HepG2 (cell line): ENCODE results near the gene FAM111A. TPM values are rescaled to one million over a fixed set of nuclear protein-coding genes. Genes with fewer than 3 reads are reported as not detected.

Experiments used
- EEA1 ChIP-seq: sonication (generic); formaldehyde crosslinking; IDR thresholded peaks from 2 replicates; pipeline ENCODE4 v1.5.1; 2020; ENCODE audit warnings: mild to moderate bottlenecking, missing genetic modification reagents, borderline replicate concordance
- MED13 ChIP-seq: sonication (generic); formaldehyde crosslinking; IDR thresholded peaks from 2 replicates; pipeline ENCODE4 v1.5.0; 2020; ENCODE audit warnings: missing genetic modification reagents
- MED8 ChIP-seq: sonication (generic); formaldehyde crosslinking; IDR thresholded peaks from 2 replicates; pipeline ENCODE4 v1.8.1; 2023; ENCODE audit warnings: mild to moderate bottlenecking, missing genetic modification reagents; ENCODE audit not compliant: insufficient replicate concordance
- NFIB ChIP-seq: sonication (generic); formaldehyde crosslinking; IDR thresholded peaks from 2 replicates; pipeline ENCODE4 v1.9.0; 2021; ENCODE audit warnings: missing genetic modification reagents, mild to moderate bottlenecking, borderline replicate concordance
- STAT5B ChIP-seq: sonication (generic); formaldehyde crosslinking; IDR thresholded peaks from 2 replicates; pipeline ENCODE4 v1.4.0; 2020; ENCODE audit warnings: missing genetic modification reagents
- TARDBP ChIP-seq: sonication (generic); formaldehyde crosslinking; IDR thresholded peaks from 2 replicates; pipeline ENCODE4 v1.8.0; 2022; ENCODE audit warnings: mild to moderate bottlenecking, missing genetic modification reagents
- TBP ChIP-seq: sonication (generic); formaldehyde crosslinking; IDR thresholded peaks from 2 replicates; pipeline ENCODE4 v1.5.0; 2020; ENCODE audit warnings: missing genetic modification reagents
- TEAD3 ChIP-seq: optimal IDR thresholded peaks from 2 replicates; pipeline ENCODE3; 2016; ENCODE audit warnings: borderline replicate concordance
- ZKSCAN5 ChIP-seq: sonication (generic); formaldehyde crosslinking; IDR thresholded peaks from 2 replicates; pipeline ENCODE4 v1.5.1; 2020; ENCODE audit warnings: mild to moderate bottlenecking, missing genetic modification reagents
- ZNF331 ChIP-seq: sonication (generic); formaldehyde crosslinking; IDR thresholded peaks from 2 replicates; pipeline ENCODE4 v1.4.0; 2020; ENCODE audit warnings: missing genetic modification reagents
- ZNF530 ChIP-seq: sonication (generic); formaldehyde crosslinking; IDR thresholded peaks from 2 replicates; pipeline ENCODE4 v1.5.0; 2020; ENCODE audit warnings: low read depth, mild to moderate bottlenecking, missing genetic modification reagents
- ZNF570 ChIP-seq: sonication (generic); formaldehyde crosslinking; IDR thresholded peaks from 2 replicates; pipeline ENCODE4 v1.4.0; 2020; ENCODE audit warnings: mild to moderate bottlenecking, missing genetic modification reagents, borderline replicate concordance
- ZNF619 ChIP-seq: sonication (generic); formaldehyde crosslinking; IDR thresholded peaks from 2 replicates; pipeline ENCODE4 v1.4.0; 2020; ENCODE audit warnings: mild to moderate bottlenecking, missing genetic modification reagents
- ZNF782 ChIP-seq: sonication (generic); formaldehyde crosslinking; IDR thresholded peaks from 2 replicates; pipeline ENCODE4 v1.4.0; 2020; ENCODE audit warnings: missing genetic modification reagents, mild to moderate bottlenecking, borderline replicate concordance
- ZSCAN20 ChIP-seq: sonication (generic); formaldehyde crosslinking; IDR thresholded peaks from 2 replicates; pipeline ENCODE4 v1.4.0; 2020; ENCODE audit warnings: missing genetic modification reagents, mild to moderate bottlenecking, borderline replicate concordance
- polyA plus RNA-seq, 8 experiments: library from polyadenylated mRNA; depleted of rRNA in 3 of 8; stranded (reverse) in 7 of 8; unstranded in 1 of 8; fragments of >200 nt; fragmentation: Illumina TruSeq in 4 of 8; extraction: Trizol in 4 of 8; gene quantifications; 2 replicates each; pipeline versions ENCODE4 v1.2.1 to v1.2.3, GENCODE V29; 2011 to 2016; ENCODE audit warnings: low read depth in 4 of 8, missing spikeins in 1 of 8, mixed read lengths in 1 of 8; ENCODE audit not compliant: insufficient read depth in 1 of 8
- total RNA-seq, 5 experiments: library from RNA; depleted of rRNA; stranded (reverse); fragments of >200 nt; fragmentation: Illumina TruSeq; extraction: Trizol; gene quantifications; 2 replicates each; pipeline ENCODE4 v1.2.3, GENCODE V29; 2016; ENCODE audit warnings: low read depth in 1 of 5
- TF ChIP-seq, protein P1 (sequence below): sonication (generic); formaldehyde crosslinking; IDR thresholded peaks from 2 replicates; pipeline ENCODE4 v1.9.0; 2021; ENCODE audit warnings: missing genetic modification reagents, borderline replicate concordance
- TF ChIP-seq, protein P2 (sequence below): sonication (generic); formaldehyde crosslinking; IDR thresholded peaks from 2 replicates; pipeline ENCODE4 v1.5.0; 2020; ENCODE audit warnings: missing genetic modification reagents
- TF ChIP-seq, protein P3 (sequence below): IDR thresholded peaks from 2 replicates; pipeline ENCODE4 v1.6.1; 2012; ENCODE audit warnings: low read length, improper control_type of control experiment
- TF ChIP-seq, protein P4 (sequence below): sonication (generic); formaldehyde crosslinking; IDR thresholded peaks from 2 replicates; pipeline ENCODE4 v1.4.0; 2020; ENCODE audit warnings: mild to moderate bottlenecking, missing genetic modification reagents
- TF ChIP-seq, protein P5 (sequence below): sonication (generic); formaldehyde crosslinking; IDR thresholded peaks from 2 replicates; pipeline ENCODE4 v1.8.0; 2022; ENCODE audit warnings: missing genetic modification reagents, low read depth, mild to moderate bottlenecking, borderline replicate concordance

The FAM111A gene
- total and polyA plus RNA-seq, 2 of the 13 experiments (the other 11 are each of a cell fraction or from before 2014, with no cell fraction given): 3.2 to 13.5 TPM

DNA sequence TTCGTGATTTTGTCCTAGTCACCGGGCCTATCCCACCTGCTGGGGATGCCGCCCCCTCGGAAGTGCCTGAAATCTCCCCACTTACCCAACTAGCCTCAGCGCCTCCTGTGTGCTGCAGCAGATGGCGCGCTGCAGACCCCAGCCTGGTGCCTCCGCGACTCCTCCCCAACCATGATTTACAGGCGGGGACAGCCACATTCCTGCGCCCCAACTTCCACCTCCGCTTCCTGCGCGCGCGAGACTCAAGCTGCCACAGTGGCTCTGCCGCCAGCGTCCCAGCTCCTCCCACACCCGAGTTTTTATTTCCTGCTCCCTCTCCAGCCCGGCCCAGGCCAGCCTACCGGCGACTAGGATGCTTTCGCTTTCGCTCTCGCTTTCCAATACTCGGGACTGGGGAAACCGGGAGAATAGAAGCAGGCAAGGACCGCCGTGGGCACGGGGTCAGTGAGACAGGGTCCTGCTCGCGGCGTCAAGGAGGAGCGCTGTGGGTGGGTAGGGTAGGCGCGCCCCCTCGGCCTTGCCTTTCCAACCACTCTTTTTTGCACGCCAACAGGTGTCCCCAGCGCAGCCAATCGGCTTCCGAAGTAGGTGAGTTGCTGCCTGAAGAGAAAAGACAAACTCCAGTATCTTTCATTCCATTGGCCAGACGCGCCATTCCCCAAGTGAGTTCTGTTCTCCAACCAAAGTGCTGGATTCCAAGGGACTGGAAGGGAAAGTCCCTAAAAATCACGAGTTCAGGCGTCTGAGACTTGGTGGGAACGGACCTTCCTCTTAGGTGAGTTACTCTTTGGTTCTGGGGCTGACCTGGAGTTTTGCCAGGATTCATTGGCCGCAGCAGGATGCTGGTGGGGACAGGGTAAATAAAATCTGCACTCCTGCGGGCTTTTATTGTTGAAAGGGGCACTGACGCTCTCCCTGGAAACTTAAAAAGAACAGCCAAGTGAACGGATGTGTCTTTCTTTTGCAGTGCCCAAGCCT is at the start of gene FAM111A (continued):
- TF ChIP-seq ZNF570 (no peak), EEA1 (CRISPR knock-in tag) (0 out of 2 replicates have a peak, but pooled peaks have one; percentile 41), ZNF782 (no peak), ZNF331 (CRISPR knock-in tag) (peak; percentile 10; the same call in 1 of the 2 replicates), TARDBP (CRISPR knock-in tag) (peak; percentile 79), ZNF530 (CRISPR knock-in tag) (no peak), MED13 (no peak), STAT5B (CRISPR knock-in tag) (no peak), ZNF619 (CRISPR knock-in tag) (peak; percentile 27; the same call in 1 of the 2 replicates), ZSCAN20 (CRISPR knock-in tag) (no peak), TBP (no peak), NFIB (CRISPR knock-in tag) (no peak), TEAD3 (peak; percentile 90), ZKSCAN5 (CRISPR knock-in tag) (no peak), MED8 (CRISPR knock-in tag) (no peak)
- TF ChIP-seq, protein P1, sequence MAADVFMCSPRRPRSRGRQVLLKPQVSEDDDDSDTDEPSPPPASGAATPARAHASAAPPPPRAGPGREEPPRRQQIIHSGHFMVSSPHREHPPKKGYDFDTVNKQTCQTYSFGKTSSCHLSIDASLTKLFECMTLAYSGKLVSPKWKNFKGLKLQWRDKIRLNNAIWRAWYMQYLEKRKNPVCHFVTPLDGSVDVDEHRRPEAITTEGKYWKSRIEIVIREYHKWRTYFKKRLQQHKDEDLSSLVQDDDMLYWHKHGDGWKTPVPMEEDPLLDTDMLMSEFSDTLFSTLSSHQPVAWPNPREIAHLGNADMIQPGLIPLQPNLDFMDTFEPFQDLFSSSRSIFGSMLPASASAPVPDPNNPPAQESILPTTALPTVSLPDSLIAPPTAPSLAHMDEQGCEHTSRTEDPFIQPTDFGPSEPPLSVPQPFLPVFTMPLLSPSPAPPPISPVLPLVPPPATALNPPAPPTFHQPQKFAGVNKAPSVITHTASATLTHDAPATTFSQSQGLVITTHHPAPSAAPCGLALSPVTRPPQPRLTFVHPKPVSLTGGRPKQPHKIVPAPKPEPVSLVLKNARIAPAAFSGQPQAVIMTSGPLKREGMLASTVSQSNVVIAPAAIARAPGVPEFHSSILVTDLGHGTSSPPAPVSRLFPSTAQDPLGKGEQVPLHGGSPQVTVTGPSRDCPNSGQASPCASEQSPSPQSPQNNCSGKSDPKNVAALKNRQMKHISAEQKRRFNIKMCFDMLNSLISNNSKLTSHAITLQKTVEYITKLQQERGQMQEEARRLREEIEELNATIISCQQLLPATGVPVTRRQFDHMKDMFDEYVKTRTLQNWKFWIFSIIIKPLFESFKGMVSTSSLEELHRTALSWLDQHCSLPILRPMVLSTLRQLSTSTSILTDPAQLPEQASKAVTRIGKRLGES (CRISPR knock-in tag): no peak
- TF ChIP-seq, protein P2, sequence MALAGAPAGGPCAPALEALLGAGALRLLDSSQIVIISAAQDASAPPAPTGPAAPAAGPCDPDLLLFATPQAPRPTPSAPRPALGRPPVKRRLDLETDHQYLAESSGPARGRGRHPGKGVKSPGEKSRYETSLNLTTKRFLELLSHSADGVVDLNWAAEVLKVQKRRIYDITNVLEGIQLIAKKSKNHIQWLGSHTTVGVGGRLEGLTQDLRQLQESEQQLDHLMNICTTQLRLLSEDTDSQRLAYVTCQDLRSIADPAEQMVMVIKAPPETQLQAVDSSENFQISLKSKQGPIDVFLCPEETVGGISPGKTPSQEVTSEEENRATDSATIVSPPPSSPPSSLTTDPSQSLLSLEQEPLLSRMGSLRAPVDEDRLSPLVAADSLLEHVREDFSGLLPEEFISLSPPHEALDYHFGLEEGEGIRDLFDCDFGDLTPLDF (CRISPR knock-in tag): peak; percentile 69
- TF ChIP-seq, protein P3, sequence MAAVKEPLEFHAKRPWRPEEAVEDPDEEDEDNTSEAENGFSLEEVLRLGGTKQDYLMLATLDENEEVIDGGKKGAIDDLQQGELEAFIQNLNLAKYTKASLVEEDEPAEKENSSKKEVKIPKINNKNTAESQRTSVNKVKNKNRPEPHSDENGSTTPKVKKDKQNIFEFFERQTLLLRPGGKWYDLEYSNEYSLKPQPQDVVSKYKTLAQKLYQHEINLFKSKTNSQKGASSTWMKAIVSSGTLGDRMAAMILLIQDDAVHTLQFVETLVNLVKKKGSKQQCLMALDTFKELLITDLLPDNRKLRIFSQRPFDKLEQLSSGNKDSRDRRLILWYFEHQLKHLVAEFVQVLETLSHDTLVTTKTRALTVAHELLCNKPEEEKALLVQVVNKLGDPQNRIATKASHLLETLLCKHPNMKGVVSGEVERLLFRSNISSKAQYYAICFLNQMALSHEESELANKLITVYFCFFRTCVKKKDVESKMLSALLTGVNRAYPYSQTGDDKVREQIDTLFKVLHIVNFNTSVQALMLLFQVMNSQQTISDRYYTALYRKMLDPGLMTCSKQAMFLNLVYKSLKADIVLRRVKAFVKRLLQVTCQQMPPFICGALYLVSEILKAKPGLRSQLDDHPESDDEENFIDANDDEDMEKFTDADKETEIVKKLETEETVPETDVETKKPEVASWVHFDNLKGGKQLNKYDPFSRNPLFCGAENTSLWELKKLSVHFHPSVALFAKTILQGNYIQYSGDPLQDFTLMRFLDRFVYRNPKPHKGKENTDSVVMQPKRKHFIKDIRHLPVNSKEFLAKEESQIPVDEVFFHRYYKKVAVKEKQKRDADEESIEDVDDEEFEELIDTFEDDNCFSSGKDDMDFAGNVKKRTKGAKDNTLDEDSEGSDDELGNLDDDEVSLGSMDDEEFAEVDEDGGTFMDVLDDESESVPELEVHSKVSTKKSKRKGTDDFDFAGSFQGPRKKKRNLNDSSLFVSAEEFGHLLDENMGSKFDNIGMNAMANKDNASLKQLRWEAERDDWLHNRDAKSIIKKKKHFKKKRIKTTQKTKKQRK: no peak
- TF ChIP-seq, protein P4, sequence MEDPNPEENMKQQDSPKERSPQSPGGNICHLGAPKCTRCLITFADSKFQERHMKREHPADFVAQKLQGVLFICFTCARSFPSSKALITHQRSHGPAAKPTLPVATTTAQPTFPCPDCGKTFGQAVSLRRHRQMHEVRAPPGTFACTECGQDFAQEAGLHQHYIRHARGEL (CRISPR knock-in tag): 0 out of 2 replicates have a peak, but pooled peaks have one; percentile 66
- TF ChIP-seq, protein P5, sequence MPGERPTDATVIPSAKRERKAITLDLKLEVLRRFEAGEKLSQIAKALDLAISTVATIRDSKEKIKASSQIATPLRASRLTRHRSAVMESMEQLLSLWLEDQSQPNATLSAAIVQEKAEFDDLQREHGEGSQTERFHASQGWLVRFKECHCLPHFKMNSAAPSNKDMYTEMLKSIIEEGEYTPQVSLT (CRISPR knock-in tag): no peak
